ENCODE measurements around the gene RHOJ. TPM values are rescaled to one million over a fixed set of nuclear protein-coding genes. Genes with fewer than 3 reads are reported as not detected.

RHOJ gene
- total and polyA plus RNA-seq, 2 donors (not counting 1 experiment from before 2014, with no cell fraction given), result not detected

DNA sequence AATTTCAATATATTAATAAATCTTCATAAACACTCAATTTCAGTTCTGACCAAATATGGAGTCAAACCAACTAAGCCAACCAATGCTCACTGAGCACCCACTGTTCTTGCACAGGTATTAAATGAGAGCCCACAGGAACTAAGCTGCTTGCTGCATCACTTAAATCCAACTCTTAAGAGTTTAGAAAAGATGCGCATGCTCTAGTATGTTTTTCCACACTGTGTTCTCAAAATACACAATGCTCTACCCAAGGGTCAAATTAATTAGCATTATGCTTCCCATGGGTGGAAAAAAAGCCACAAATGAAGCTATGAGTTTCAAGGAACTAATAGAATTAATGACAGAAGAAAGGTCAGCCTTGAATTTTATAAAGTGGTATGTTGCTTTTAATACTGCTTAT lies 118.2 kb downstream of the RHOJ start:
- ATAC-seq (ENCODE audit: low read depth) (no peak), DNase-seq (no peak)
- Mint-ChIP-seq H3K4me3 (no peak overlapping the region), H3K27me3 (peaks cover 14% of the 10 kb centered on the region), H3K27ac (no peak overlapping the region), H3K9me3 (ENCODE audit: insufficient read depth) (no peaks in the 10 kb centered on the region), H3K4me1 (no peaks in the 10 kb centered on the region)
- H3K36me3 ChIP-seq (replicated peaks in 1 of 2; ENCODE audit: control extremely low read depth in 1 of 2, control insufficient read depth in 1 of 2, extremely low read depth in 1 of 2, insufficient read depth in 2 of 2, low read length in 1 of 2), result no peaks in the 10 kb centered on the region
- ChIA-PET CTCF (no interaction called here), POLR2A (no interaction called here)
- no peak overlapping the region for H3K27ac ChIP-seq (ENCODE audit: low read length in 2 of 2)
- no peaks in the 10 kb centered on the region for H3K79me2 ChIP-seq (ENCODE audit: control insufficient read depth, insufficient read depth, low read length)
- H3K9ac ChIP-seq (ENCODE audit: low read length), result no peak overlapping the region
- H3K27me3 ChIP-seq (replicated peaks in 1 of 4; ENCODE audit: control extremely low read depth in 1 of 4, control insufficient read depth in 3 of 4, insufficient read depth in 4 of 4, low read length in 3 of 4), result peaks cover 0 to 2% (median 0%) of the 10 kb centered on the region in 4 experiments
- H3K4me3 ChIP-seq (ENCODE audit: control extremely low read depth in 1 of 5, extremely low read depth in 1 of 5, insufficient read depth in 1 of 5, low read depth in 2 of 5, low read length in 4 of 5), result no peak overlapping the region
- H4K20me1 ChIP-seq (ENCODE audit: control insufficient read depth, insufficient read depth, low read length, poor library complexity, severe bottlenecking), result no peaks in the 10 kb centered on the region
- 100% methylated on average over 1 of the region's 1 CpG for WGBS (ENCODE audit: insufficient coverage)
- no peak overlapping the region for H3K4me2 ChIP-seq (replicated peaks; ENCODE audit: low read depth, low read length, poor library complexity, severe bottlenecking)
- no peak for TF ChIP-seq EZH2 (IDR thresholded peaks at IDR 0.05; ENCODE audit: borderline replicate concordance, insufficient read depth, low read depth, low read length, poor library complexity, severe bottlenecking)
- TF ChIP-seq, protein P1, sequence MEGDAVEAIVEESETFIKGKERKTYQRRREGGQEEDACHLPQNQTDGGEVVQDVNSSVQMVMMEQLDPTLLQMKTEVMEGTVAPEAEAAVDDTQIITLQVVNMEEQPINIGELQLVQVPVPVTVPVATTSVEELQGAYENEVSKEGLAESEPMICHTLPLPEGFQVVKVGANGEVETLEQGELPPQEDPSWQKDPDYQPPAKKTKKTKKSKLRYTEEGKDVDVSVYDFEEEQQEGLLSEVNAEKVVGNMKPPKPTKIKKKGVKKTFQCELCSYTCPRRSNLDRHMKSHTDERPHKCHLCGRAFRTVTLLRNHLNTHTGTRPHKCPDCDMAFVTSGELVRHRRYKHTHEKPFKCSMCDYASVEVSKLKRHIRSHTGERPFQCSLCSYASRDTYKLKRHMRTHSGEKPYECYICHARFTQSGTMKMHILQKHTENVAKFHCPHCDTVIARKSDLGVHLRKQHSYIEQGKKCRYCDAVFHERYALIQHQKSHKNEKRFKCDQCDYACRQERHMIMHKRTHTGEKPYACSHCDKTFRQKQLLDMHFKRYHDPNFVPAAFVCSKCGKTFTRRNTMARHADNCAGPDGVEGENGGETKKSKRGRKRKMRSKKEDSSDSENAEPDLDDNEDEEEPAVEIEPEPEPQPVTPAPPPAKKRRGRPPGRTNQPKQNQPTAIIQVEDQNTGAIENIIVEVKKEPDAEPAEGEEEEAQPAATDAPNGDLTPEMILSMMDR (IDR thresholded peaks at IDR 0.05), result no peak
- H2AFZ ChIP-seq (ENCODE audit: insufficient read depth, low read depth, low read length, poor library complexity, severe bottlenecking), result no peak overlapping the region
- H3K4me1 ChIP-seq (ENCODE audit: control insufficient read depth in 2 of 2, insufficient read depth in 2 of 2, low read length in 2 of 2), result no peaks in the 10 kb centered on the region
- peaks cover 0 to 2% (median 0%) of the 10 kb centered on the region in 3 donors for H3K9me3 ChIP-seq (ENCODE audit: control extremely low read depth in 1 of 3, control insufficient read depth in 2 of 3, insufficient read depth in 1 of 3, low read length in 2 of 3)
- intact Hi-C loops (cut with micrococcal nuclease), result no loop called here

DNA sequence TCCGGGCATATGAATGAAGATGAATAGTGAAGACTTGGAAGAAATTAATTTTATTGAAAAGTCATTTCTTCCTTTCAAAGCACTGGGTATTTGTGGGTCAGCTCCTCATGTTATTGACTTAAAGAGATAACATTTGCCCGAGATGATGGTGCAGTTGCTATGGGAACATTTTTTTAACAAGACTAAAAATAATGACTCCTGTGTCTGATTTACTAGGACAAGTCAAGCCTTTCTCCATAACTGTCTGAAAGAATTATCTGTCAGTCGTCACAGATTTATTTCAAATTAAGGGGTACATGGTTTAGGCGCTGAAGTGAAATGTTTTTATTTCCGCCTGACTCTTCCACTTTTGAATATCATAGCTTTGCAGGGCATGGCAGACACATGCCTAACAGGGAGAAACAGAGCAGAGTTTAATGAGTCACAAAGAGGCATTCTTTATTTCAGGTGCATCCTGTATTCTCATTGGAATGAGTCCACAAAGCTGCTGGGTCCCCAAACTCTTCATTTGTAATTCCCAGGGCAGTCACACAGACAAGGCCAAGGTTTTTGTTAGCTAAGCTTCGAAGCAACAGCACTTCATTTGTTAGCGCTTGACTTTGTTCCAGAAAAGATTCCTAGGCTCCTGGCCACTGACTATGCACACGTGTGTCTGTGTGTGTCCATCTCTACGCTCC lies 118.8 kb downstream of the RHOJ start:
- CTCF ChIA-PET, result no interaction called here
- Histone ChIP-seq H2AFZ (ENCODE audit: insufficient read depth, low read depth, low read length, poor library complexity, severe bottlenecking) (no peak overlapping the region), H3K36me3 (replicated peaks in 1 of 2; ENCODE audit: control extremely low read depth in 1 of 2, control insufficient read depth in 1 of 2, extremely low read depth in 1 of 2, insufficient read depth in 2 of 2, low read length in 1 of 2) (no peaks in the 10 kb centered on the region), H4K20me1 (ENCODE audit: control insufficient read depth, insufficient read depth, low read length, poor library complexity, severe bottlenecking) (no peaks in the 10 kb centered on the region), H3K4me2 (replicated peaks; ENCODE audit: low read depth, low read length, poor library complexity, severe bottlenecking) (no peak overlapping the region), H3K9ac (ENCODE audit: low read length) (no peak overlapping the region), H3K4me1 (ENCODE audit: control insufficient read depth in 2 of 2, insufficient read depth in 2 of 2, low read length in 2 of 2) (no peaks in the 10 kb centered on the region), H3K27me3 (replicated peaks in 1 of 4; ENCODE audit: control extremely low read depth in 1 of 4, control insufficient read depth in 3 of 4, insufficient read depth in 4 of 4, low read length in 3 of 4) (peaks cover 0 to 2% (median 0%) of the 10 kb centered on the region in 4 experiments), H3K9me3 (ENCODE audit: control extremely low read depth in 1 of 3, control insufficient read depth in 2 of 3, insufficient read depth in 1 of 3, low read length in 2 of 3) (peaks cover 0 to 2% (median 0%) of the 10 kb centered on the region in 3 donors), H3K4me3 (ENCODE audit: control extremely low read depth in 1 of 5, extremely low read depth in 1 of 5, insufficient read depth in 1 of 5, low read depth in 2 of 5, low read length in 4 of 5) (no peak overlapping the region), H3K27ac (ENCODE audit: low read length in 2 of 2) (no peak overlapping the region), H3K79me2 (ENCODE audit: control insufficient read depth, insufficient read depth, low read length) (no peaks in the 10 kb centered on the region)
- no peak for ATAC-seq (ENCODE audit: low read depth)
- WGBS (ENCODE audit: insufficient coverage), result 92% methylated on average over 4 of the region's 9 CpGs
- no peak overlapping the region for H3K4me3 Mint-ChIP-seq
- POLR2A ChIA-PET, result no interaction called here
- intact Hi-C loops (cut with micrococcal nuclease), result no loop called here
- no peaks in the 10 kb centered on the region for H3K9me3 Mint-ChIP-seq (ENCODE audit: insufficient read depth)
- no peak overlapping the region for H3K27ac Mint-ChIP-seq
- TF ChIP-seq, protein P1 (IDR thresholded peaks at IDR 0.05), result no peak
- no peak for TF ChIP-seq EZH2 (IDR thresholded peaks at IDR 0.05; ENCODE audit: borderline replicate concordance, insufficient read depth, low read depth, low read length, poor library complexity, severe bottlenecking)
- H3K27me3 Mint-ChIP-seq, result peaks cover 14% of the 10 kb centered on the region
- no peaks in the 10 kb centered on the region for H3K4me1 Mint-ChIP-seq
- DNase-seq, result no peak
